GM18505 (cell line): ENCODE data around the gene CADPS2.

ENCODE experiments used
- ATAC-seq: cut with Tn5 transposase; IDR thresholded peaks from one replicate; pipeline ENCODE4 v1.9.1; 2021; ENCODE audit not compliant: unreplicated experiment
- POLR2A ChIP-seq: IDR thresholded peaks from 4 replicates; pipeline ENCODE4 v1.6.1; 2011; ENCODE audit warnings: borderline replicate concordance; ENCODE audit not compliant: insufficient read depth, insufficient read length; ENCODE audit errors: extremely low read depth

CADPS2 gene

GRCh38 chr7:122552769-122553168, 333.5 kb downstream of the CADPS2 start:
- TF ChIP-seq POLR2A: no peak
- ATAC-seq: no peak

GRCh38 chr7:122550545-122550944, 335.7 kb downstream of the CADPS2 start:
- no peak for TF ChIP-seq POLR2A
- ATAC-seq: no peak

GRCh38 chr7:122549578-122549977, 336.7 kb downstream of the CADPS2 start:
- no peak for ATAC-seq

GRCh38 chr7:122546496-122546895, 339.8 kb downstream of the CADPS2 start:
- no peak for ATAC-seq
- no peak for TF ChIP-seq POLR2A

More at GRCh38 chr7:122549578-122549977, 336.7 kb downstream of the CADPS2 start:
- TF ChIP-seq POLR2A: no peak

GRCh38 chr7:122544463-122544862, 341.8 kb downstream of the CADPS2 start:
- ATAC-seq: peak; percentile 99
- no peak for TF ChIP-seq POLR2A

GRCh38 chr7:122543891-122544290, 342.4 kb downstream of the CADPS2 start:
- TF ChIP-seq POLR2A: no peak
- ATAC-seq: no peak

- no peak for TF ChIP-seq POLR2A
- ATAC-seq: no peak
Observed at GRCh38 chr7:122543166-122543565, 343.1 kb downstream of the CADPS2 start.

- no peak for ATAC-seq
- TF ChIP-seq POLR2A: no peak
Observed at GRCh38 chr7:122535086-122535485, 351.2 kb downstream of the CADPS2 start.

GRCh38 chr7:122532406-122533269, 353.6 kb downstream of the CADPS2 start:
- no peak for ATAC-seq

GRCh38 chr7:122528879-122529481, 357.3 kb downstream of the CADPS2 start:
- no peak for TF ChIP-seq POLR2A
- ATAC-seq: no peak

More at GRCh38 chr7:122532406-122533269, 353.6 kb downstream of the CADPS2 start:
- TF ChIP-seq POLR2A: no peak

GRCh38 chr7:122525355-122525754, 360.9 kb downstream of the CADPS2 start:
- no peak for ATAC-seq
- TF ChIP-seq POLR2A: no peak

GRCh38 chr7:122521767-122522166, 364.5 kb downstream of the CADPS2 start:
- ATAC-seq: no peak
- TF ChIP-seq POLR2A: no peak

GRCh38 chr7:122520971-122521555, 365.2 kb downstream of the CADPS2 start:
- no peak for ATAC-seq
- no peak for TF ChIP-seq POLR2A

GRCh38 chr7:122518488-122518887, 367.8 kb downstream of the CADPS2 start:
- no peak for ATAC-seq
- no peak for TF ChIP-seq POLR2A

GRCh38 chr7:122517576-122517975, 368.7 kb downstream of the CADPS2 start:
- no peak for TF ChIP-seq POLR2A
- no peak for ATAC-seq

GRCh38 chr7:122515404-122515803, 370.9 kb downstream of the CADPS2 start:
- no peak for TF ChIP-seq POLR2A
- no peak for ATAC-seq
